Keratinocyte (primary cell): ENCODE data around the gene SDK1.

Experiments used
- EZH2 ChIP-seq: IDR thresholded peaks from one replicate; pipeline ENCODE4 v1.6.1; 2012; ENCODE audit warnings: inconsistent platforms, mild to moderate bottlenecking, low read length, moderate library complexity
- TF ChIP-seq, protein P1 (sequence below), 3 experiments: IDR thresholded peaks in 1 of 3; conservative IDR thresholded peaks in 1 of 3; optimal IDR thresholded peaks in 1 of 3; 2 replicates in 2 of 3; 3 replicates in 1 of 3; pipeline versions ENCODE3 to v1.5.1; 2011; ENCODE audit warnings: low read length in 3 of 3, mild to moderate bottlenecking in 3 of 3, moderate library complexity in 2 of 3, control low read depth in 1 of 3, inconsistent platforms in 1 of 3; ENCODE audit not compliant: insufficient read depth in 2 of 3; ENCODE audit errors: extremely low read depth in 1 of 3

DNA sequence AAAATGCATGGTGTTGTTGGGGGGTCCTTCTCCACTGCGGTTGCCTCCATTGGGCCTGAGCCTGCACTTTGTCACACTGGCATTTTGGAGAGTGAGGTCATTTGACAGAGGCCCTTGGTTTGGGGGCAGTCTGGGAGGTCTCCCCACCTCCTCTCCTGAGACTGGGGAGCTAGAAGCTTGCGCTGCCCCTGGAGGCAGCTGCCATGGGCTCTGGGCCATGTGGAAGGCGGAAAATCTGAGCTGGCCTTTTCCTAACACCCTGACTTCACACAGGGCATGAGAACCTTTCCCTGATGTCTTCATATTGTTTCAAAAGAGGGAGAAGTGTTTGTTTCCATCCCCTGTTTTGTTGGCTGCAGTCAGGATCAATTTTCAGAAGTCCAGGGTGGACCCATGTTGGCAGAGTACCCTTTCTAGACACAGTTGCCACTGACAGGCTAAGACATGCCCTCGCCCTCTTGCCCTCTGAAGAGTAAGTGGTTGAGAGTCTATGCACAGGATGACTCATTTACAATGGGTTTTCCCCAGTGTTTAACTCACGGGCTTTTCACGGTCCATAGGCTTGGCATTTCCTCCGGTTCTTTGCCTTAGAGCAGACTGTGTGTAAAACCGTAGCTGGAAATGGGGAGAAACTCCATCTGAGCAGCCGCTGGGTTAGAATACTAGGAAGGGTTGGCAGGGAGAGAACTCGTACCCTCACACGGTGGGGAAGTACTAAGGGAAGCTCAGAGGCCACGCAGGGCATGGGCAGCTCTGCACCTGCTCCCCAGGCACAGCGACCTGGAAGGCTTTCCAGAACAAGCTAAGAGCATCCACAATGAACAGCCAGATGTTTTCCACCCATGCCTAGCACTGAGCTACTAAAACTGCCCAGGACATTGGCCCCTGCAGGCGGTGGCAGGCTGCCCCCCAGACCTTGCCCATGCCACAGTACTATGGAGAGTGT is 655.0 kb downstream of the SDK1 start:
- TF ChIP-seq, protein P1, sequence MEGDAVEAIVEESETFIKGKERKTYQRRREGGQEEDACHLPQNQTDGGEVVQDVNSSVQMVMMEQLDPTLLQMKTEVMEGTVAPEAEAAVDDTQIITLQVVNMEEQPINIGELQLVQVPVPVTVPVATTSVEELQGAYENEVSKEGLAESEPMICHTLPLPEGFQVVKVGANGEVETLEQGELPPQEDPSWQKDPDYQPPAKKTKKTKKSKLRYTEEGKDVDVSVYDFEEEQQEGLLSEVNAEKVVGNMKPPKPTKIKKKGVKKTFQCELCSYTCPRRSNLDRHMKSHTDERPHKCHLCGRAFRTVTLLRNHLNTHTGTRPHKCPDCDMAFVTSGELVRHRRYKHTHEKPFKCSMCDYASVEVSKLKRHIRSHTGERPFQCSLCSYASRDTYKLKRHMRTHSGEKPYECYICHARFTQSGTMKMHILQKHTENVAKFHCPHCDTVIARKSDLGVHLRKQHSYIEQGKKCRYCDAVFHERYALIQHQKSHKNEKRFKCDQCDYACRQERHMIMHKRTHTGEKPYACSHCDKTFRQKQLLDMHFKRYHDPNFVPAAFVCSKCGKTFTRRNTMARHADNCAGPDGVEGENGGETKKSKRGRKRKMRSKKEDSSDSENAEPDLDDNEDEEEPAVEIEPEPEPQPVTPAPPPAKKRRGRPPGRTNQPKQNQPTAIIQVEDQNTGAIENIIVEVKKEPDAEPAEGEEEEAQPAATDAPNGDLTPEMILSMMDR (optimal IDR thresholded peaks at IDR 0.05 in 1 of 3, IDR thresholded peaks at IDR 0.05 in 1 of 3, conservative IDR thresholded peaks at IDR 0.05 in 1 of 3; ENCODE audit: extremely low read depth in 1 of 3, insufficient read depth in 2 of 3, low read length in 3 of 3) = no peak
- no peak for TF ChIP-seq EZH2
